Amygdala (tissue), 56 donors: ENCODE measurements around the gene CFAP74.

Experiments
- DNase-seq, 56 donors: peaks; one replicate each; lab custom pipeline; 2025; lab: John Stamatoyannopoulos, UW

The CFAP74 gene

DNA sequence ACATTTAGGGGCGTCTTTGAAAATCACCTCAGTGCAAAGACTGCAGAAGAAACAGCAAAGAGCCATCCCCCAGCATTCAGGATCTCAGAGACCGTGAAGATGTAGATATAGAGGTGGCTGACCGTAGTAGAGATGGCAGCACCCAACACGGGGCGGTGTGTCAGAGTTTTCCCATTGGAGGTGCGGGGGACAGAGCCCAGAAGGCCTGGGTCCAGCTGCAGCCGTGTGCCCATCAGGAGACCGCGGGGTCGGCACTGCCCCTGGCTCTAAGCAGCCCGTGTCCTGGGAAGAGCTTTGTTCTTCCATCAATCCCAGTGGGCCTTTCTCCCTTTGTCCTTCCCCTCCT is 16.7 kb upstream of the CFAP74 start:
- DNase-seq, result no peak

DNA sequence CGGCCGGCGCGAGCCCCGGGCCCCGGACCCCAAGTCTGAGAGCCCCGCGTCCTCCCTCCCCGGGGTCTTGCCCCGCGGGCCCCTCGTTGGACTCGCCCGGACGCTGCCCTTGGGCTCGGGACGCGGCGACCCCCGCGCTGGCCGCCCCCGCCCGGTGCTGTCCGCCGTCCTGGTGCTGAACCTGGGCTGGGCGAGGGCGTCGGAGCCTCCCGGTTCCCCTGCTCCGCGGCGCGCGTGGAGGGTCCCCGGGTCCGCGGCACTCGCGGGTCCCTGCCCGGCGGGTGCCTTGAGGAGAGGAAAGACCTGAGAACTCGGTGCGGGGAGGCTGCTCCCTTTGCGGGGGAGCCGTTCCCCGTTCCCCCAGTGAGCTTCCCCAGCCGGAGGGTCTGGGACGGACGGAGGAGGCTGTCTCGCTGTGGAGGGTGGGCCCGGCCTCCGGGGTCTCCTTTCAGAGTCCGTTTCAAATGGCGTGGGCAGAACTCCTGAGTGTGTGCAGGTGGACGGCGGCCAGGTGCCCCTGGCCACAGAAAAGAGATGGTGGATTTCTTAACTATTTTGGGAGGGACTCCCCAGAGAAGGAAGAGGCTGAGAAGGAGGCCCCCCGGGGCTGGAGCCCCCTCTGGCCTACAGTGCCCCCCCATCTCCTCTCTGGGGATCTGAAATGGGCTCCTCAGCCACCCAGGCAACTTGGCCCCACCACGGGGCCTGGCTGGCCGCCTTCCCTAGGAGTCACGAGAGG is 16.2 kb upstream of the CFAP74 start:
- DNase-seq, result no peak

DNA sequence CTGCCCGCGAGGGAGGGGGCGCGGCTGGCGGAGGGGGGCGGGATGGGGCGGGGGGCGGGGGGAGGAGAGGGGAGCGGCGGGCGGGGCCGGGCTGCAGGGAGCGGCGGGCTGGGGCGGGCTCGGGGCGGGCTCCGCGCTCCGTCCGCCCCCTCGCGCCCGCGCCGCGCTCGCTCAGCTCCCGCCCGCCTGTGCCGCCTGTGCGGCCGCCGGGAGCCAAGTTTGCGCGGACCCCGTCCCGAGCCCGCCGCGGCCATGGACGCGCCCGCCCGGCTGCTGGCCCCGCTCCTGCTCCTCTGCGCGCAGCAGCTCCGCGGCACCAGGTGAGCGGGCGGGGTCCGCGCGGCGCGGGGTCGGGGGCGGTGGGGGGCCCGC is 15.6 kb upstream of the CFAP74 start, which contains the start of gene GABRD:
TSS of gene GABRD (plus strand) at position 174 of the 372 bp plus-strand sequence. CDS start at position 253, 79 bp downstream.
- DNase-seq, result no peak

DNA sequence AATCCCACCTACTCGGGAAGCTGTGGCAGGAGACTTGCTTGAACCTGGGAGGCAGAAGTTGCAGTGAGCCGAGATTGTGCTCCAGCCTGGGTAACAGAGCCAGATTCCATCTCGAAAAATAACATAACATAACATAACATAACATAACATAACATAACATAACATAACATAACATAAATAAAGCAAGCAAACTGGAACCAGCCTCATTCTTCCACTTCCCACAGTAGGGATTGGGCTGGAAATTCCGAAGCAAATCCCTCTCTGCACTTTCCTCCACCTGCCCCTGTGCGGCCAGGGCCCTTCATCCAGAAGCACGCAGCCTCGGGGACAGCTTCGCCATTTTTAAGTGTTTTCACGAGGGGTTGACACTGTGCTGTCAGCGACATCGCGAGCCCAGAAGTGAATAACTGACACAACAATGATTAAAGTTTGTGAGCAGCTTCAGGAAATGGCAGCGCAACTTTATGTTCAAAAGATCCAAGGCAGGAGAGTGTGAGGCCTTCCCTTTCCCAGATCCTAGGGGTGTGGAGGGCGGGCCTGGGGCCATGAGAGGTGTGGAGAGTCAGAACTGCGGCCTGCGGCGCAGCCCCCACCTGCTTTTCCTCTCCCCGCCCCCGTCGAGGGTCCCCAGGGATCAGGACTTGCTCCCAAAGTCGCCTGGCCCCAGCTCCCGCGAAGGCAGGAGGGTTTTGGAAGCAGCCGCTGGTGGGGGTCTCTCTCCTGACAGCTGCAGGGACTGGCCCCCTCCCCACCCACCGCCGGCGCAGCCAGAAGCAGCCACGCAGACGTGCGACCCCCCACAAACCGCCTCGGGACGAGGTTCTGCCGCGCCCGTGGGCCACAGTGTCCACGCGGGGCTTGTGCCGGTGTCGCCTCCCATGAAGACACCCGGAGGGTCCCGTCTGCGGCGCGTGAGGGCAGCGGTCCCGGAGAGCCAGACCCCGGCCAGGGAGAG is 14.9 kb upstream of the CFAP74 start:
- no peak for DNase-seq

DNA sequence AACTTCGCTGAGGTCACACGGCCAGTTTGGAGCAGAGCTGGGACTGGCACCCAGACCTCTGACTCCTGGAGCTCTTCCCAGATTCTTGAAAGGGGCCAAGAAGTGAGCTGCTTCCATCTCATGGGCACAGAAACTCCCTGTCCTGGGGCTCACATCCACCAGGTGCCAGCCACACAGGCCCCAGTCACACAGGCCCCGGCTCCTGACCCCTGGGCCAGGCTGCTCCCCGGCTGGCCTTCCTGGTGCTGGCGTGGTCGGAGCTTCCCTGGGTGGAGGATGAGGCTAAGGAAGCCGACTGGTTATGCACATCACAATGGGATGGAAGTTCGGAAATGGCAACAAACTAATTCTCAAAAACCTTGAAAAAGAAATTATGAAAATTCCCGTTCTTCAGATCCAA is 12.5 kb upstream of the CFAP74 start:
- DNase-seq, result no peak

DNA sequence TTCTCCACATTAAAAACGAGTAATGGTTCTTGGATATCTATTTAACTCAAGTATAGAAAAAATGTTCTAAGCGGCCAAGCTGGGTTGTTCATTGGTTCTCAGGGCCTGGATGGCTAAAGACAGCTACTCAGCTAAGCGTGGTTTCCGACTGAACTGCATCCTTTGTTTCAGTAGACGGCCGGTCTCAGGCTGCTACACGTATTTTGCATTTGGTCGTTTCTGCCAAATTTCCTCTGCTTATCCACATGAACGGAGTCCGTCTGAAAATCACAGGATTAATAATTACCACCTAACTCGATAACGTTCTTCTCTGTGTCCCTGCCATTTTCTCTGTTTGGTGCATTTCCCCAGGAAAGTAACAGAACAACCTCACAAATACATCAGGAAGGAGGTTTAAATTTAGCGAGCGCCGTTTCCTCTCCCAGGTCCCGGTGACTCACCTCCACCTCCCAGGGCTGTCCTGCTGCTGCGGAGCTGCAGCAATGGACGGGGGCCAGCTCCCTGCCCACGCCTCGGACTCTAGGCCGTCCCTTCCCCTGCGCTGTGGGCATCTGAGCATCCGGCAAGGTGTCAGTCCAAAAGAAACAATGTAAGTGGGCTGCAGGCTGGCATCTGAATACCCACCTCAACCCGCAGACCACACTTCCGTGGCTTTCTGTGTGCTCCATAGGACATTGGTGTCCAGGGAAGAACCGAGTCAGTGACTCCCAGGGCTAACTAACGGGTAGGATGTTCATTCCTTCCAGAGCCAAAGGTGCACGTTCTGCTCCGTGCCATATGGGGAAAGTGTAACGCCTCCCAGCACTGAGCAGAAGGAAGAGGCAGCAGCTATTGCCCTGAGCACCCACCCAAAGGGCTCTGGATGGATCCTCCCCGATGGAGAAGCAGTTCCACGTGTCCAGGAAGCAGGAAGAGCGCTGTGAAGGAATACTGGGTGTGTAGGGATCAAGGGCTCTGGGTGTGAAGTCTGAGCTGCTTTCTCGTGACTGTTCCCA is 11.5 kb upstream of the CFAP74 start:
- no peak for DNase-seq

DNA sequence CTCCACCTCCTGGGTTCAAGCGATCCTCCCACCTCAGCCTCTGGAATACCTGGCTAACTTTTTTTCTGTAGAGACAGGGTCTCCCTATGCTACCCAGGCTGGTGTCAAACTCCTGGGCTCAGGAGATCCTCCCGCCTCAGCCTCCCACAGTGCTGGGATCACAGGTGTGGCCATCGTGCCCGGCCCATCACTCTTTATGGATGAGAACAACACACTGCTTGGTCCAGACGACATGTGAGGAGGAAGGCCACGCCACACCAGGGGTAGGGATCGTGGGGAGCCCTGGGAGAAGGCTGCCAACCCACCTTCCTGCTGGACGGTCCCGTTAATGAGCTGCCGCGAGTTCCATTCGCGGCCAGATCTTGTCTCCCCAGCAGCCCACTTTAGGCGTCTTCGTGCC is 10.6 kb upstream of the CFAP74 start:
- DNase-seq, result no peak

DNA sequence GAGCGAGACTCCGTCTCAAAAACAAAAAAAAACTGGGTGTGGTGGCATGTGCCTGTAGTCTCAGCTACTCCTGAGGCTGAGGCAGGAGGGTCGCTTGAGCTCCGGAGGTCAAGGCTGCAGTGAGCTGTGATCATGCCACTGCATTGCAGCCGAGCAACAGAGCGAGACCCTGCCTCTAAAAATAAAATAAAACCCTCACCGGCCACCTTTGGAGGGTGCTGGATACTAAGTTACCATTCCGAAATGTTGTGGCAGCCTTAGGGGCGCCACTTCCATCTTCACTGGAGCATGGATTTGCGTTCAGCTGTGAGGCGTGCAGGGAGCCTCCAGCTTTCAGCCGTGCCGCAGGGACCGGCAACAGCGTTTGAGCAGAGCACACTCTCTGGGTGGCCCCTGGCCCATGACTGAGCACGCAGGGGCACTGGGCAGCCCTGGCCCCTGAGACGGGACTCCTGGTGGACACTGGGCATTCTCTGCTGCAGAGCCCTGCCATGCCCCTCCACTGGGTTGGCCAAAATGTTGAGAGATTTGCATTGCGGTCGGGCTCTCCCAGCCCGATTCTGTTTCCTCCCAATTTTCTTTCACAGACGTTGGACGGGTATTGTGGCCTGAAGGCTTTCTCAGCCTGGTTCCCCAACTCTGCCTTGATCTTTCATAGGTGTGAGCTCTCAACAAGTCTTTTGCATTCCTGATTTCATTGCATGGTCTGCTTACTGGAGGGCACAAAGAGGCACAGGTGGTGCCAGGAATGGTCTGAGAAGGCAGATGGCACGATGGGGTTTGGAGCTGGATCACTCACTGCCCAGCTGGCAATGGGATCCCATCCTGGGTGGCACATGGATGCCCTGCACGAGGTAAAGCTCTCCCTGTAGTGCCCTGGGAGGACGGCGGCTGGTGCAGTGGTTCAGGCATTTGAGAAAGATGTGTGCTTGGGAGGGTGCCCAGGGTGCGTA is 5.8 kb upstream of the CFAP74 start:
- no peak for DNase-seq

DNA sequence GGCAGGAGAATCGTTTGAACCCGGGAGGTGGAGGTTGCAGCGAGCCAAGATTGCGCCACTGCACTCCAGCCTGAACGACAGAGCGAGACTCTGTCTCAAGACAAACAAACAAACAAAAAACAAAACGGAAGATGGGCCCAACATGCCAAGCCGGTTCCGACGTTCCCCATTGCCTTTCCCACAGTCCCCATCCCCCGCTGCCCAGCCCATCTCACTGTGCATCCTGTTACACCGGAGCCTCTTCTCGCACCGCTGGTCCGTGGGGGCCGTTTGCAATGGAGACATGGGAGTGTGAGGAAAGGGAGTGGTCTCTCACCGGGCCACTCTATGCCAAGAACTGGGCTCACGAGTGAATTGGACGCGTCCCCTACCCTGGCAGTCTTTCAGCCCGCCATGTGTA is 1.3 kb upstream of the CFAP74 start:
- DNase-seq, result no peak

DNA sequence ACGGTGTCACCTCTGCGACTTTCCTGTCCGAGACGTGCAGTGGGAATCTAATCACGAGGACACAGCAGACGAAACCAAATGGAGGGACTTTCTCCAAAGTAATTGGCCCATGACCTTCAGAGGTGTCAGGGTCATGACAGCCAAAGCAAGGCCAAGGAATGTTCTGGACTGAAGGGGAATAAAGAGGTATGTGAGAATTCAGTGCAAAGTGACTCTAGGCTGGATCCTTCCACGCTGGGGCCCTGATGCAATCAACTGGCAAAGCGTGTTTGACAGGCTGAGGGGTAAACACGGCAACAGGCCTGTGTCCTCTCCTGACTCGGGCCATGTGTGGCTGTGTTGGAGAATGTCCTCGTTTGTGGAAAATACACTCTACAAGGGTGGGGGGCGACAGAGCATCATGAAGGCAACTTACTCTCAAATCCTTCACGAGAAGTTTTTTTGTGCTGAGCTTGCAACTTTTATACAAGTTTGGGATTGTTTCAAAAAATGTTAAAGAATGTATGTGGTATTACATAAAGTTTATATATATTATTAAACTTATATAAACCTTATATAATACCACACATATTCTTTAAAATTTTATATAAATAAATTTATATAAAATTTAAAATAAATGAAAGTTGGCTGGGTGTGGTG is 1.7 kb downstream of the CFAP74 start:
- DNase-seq, result no peak

DNA sequence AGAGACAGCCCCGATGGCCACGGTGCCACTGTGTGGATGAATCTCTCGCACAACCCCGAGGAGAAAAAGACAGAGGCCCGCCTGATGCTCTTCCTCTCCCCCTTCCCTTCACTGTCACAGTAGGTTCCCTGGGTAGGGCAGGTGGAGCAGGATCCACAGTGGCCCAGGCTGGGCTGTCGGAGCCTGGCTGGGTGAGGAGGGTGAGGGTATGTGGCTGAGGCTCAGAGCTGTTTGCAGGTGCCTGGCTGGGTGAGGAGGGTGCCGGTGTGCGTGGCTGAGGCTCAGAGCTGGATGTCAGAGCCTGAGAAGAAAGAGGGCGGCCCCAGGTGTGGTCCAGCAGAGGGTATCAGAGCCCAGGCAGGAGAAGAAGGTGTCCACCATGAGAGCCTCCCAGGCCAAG is 2.7 kb downstream of the CFAP74 start:
- no peak for DNase-seq

DNA sequence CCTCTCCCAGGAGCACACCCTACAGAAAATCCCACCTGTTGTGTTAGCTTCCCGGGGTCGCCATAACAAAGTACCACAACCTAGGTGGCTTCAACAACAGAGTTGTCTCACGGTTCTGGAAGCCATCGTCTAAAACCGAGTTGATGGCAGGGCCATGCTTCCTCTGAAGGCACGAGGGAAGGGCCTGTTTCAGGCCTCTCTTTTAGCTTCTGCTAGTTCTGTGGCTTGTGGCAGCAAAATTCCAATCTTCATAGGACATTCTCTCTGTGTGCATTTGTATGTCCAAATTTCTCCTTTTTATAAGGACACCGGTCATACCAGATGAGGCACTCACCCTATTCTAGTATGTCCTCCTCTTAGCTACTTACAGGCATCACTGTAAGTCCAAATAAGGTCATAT is 3.2 kb downstream of the CFAP74 start:
- DNase-seq, result no peak

DNA sequence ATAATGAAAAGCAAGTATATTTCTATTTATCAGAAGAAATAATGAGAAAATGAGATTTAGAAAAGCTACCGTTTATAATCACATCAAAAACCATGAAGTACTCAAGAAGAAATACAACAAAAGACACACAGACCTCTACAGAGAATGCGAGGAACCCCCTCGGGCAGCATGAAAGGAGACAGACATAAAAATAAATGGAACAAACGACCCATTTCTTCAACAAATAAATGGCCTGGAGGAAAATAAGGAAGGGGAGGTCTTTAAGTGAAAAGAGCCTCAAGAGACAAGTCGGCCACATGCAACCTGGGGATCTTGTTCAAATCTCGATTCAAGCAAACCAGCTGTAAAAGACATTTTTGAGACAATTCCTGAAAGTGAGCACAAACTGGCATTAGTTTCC is 6.0 kb downstream of the CFAP74 start:
- no peak for DNase-seq

DNA sequence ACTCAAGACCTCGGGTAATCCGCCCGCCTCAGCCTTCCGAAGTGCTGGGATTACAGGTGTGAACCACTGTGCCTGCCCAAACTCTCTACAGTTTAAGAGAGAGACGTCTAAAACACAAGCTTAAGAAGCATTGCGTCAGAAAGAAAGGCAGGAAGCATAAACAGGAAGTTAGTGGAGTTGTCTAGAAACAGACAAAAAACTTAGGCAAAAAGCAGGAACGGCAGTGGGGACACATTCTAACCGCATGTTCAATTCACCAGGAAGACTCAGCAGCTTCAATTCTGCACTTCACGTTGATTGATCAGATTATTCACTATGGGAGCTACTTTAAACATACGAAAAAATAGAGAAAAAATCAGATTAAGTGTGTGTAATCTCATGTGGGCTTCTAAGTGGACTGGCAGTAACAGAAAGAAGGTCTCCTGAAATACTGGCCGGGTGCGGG is 7.4 kb downstream of the CFAP74 start:
- no peak for DNase-seq

DNA sequence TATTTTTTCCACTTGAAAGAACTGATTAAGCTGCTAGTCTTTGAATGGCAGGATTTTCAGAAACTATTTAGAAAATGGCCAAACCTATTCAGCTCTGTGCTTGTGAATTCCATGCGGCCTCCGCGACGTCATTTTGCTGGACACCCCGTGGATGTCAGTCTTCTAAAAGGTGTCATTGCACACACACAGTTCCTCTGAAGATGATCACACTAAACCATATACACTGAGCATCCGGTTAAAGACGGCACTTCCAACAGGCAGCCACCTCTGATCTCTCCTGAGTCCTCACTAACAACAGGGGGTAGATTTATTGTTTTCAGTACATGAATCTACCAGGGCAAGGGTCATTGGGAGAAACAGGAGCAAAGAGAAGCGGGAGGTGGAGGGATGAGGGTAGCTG is 9.1 kb downstream of the CFAP74 start:
- no peak for DNase-seq

DNA sequence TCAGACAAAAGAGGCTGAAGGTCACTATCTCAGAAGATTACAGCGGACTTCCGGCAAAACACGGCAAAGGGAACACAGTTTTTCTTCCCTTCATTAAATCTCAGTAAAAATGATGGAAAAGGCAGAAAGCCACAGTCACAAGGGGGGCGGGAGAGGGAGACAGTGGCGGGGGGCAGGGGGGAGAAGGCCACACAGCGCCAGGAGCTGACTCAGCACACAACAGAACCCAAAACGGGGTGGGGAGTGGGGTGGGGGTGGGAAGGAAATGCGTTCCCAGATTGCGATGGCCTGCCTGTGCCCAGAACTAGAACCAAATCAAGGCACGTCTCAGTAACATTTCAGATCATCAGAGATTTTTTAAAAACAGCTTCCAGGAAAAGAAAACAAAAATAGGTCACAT is 13.4 kb downstream of the CFAP74 start:
- peak in 6 of 56 donors; percentile 14 to 29 (median 17) for DNase-seq

DNA sequence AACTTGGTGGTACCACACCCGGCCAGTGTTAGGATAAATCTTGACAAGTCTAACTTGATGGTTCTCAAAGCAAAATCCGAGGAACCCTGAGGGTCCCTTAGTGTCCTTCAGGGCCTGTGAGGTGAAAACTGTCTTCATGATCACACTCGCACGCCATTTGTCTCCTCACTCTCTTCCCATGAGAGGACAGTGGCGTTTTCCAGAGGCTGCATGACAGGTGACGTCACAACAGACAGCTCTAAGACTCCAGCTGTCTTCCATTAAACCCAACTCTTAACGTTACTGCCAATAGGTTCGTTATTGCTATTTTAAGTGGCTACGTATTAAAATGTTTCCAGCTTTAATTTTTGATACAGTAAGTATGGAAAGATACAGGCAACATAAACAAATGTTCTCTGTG is 13.8 kb downstream of the CFAP74 start:
- no peak for DNase-seq

DNA sequence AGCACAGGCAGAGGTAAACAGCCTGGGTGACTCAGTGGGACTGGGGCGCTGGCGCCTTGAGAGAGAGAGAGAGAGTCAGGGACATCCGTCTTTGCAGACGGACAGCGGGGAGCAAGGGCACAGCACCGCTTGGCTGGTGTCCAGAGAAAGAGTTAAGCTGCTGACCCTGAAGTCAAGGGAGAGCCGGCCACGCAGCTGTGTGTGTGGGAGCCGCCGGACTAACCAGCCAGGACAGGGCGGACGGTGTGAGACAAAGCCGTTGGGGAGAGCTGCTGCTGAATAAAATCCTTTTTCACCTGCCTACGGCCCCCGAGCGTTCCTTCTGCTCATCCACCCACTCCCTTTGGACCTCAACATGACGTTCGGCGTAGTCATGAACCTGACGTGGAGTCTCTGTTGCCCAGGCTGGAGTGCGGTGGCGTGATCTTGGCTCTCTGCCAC is 14.5 kb downstream of the CFAP74 start:
- peak in 2 of 56 donors; percentile 15 to 20 for DNase-seq
